Measurements from ENCODE around the gene CHD9. TPM values are rescaled to one million over a fixed set of nuclear protein-coding genes. Genes with fewer than 3 reads are reported as not detected.

Gene CHD9
- total RNA-seq, 6 experiments from 2014 or later, result 19.8 to 44.3 (median 30.2) TPM

GRCh38 chr16:53082509-53082908 lies 27.7 kb downstream of the CHD9 start:
- no peak overlapping the region for H3K27ac ChIP-seq
- H3K36me3 ChIP-seq, result no peaks in the 10 kb centered on the region
- ATAC-seq, result peak in 3 of 4 donors; percentile 31 to 72 (median 45)
- peak in 2 of 3 donors; percentile 59 to 82 for DNase-seq
- 40% methylated on average over 4 of the region's 4 CpGs for WGBS (ENCODE audit: insufficient coverage, low coverage, low lambda C conversion rate, missing lambda C conversion rate)
- no peak overlapping the region for H3K4me3 ChIP-seq
- H3K9me3 ChIP-seq, result no peaks in the 10 kb centered on the region
- peaks cover 0 to 69% (median 23%) of the 10 kb centered on the region in 4 donors for H3K4me1 ChIP-seq
- no peak for TF ChIP-seq CTCF (IDR thresholded peaks at IDR 0.05)
- intact Hi-C loops (cut with DNase I), result no loop called here
- no peaks in the 10 kb centered on the region for H3K27me3 ChIP-seq

GRCh38 chr16:53083119-53083518 lies 28.3 kb downstream of the CHD9 start:
- intact Hi-C loops (cut with DNase I), result no loop called here
- no peaks in the 10 kb centered on the region for H3K36me3 ChIP-seq
- no peak overlapping the region for H3K4me3 ChIP-seq
- TF ChIP-seq CTCF (IDR thresholded peaks at IDR 0.05) (no peak), POLR2A (IDR thresholded peaks at IDR 0.05) (no peak)
- H3K27ac ChIP-seq, result no peak overlapping the region
- H3K9me3 ChIP-seq, result no peaks in the 10 kb centered on the region
- no peaks in the 10 kb centered on the region for H3K27me3 ChIP-seq
- no peak for DNase-seq
- ATAC-seq, result no peak
- 78% methylated on average over 1 of the region's 1 CpG for WGBS (ENCODE audit: insufficient coverage, low coverage, low lambda C conversion rate, missing lambda C conversion rate)
- H3K4me1 ChIP-seq, result peaks cover 0 to 62% (median 20%) of the 10 kb centered on the region in 4 donors

- no peak overlapping the region for H3K27ac ChIP-seq
- WGBS (ENCODE audit: insufficient coverage, low coverage, low lambda C conversion rate, missing lambda C conversion rate), result 72% methylated on average over 4 of the region's 4 CpGs
- no peak for DNase-seq
- no peak overlapping the region for H3K4me3 ChIP-seq
- TF ChIP-seq POLR2A (IDR thresholded peaks at IDR 0.05), result no peak
- no peak for TF ChIP-seq CTCF (IDR thresholded peaks at IDR 0.05)
- H3K4me1 ChIP-seq, result peaks cover 0 to 68% (median 23%) of the 10 kb centered on the region in 4 donors
- no peaks in the 10 kb centered on the region for H3K27me3 ChIP-seq
- H3K9me3 ChIP-seq, result no peaks in the 10 kb centered on the region
- H3K36me3 ChIP-seq, result no peaks in the 10 kb centered on the region
- no peak for ATAC-seq
- intact Hi-C loops (cut with DNase I), result no loop called here
These were observed 29.4 kb downstream of the CHD9 start for GRCh38 chr16:53084141-53084541.

GRCh38 chr16:53084746-53085334 lies 30.0 kb downstream of the CHD9 start:
- H3K9me3 ChIP-seq, result no peaks in the 10 kb centered on the region
- DNase-seq, result no peak
- intact Hi-C loops (cut with DNase I), result no loop called here
- 76% methylated on average over 5 of the region's 8 CpGs for WGBS (ENCODE audit: insufficient coverage, low coverage, low lambda C conversion rate, missing lambda C conversion rate)
- peak overlapping the region; percentile 54 to 59 (median 56) for H3K27ac ChIP-seq
- H3K27me3 ChIP-seq, result no peaks in the 10 kb centered on the region
- TF ChIP-seq POLR2A (IDR thresholded peaks at IDR 0.05) (no peak), CTCF (IDR thresholded peaks at IDR 0.05) (no peak)
- peaks cover 0 to 75% (median 24%) of the 10 kb centered on the region in 4 donors for H3K4me1 ChIP-seq
- no peak for ATAC-seq
- no peak overlapping the region for H3K4me3 ChIP-seq
- no peaks in the 10 kb centered on the region for H3K36me3 ChIP-seq
